ENCODE measurements around the gene NOM1.

DNA sequence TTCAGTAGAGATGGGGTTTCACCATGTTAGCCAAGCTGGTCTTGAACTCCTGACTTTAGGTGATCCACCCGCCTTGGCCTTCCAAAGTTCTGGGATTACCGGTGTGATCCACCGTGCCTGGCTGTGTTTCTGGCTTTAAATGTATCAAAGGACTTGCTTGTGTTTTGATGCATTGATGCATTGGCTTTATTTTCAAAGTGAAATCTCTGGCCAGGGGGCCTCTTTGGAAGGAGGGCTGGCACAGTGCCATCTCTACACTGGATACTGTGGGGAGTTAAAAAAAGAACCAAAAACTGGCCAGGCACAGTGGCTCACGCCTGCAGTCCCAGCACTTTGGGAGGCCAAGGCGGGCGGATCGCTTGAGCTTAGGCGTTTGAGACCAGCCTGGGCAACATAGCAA is 44.9 kb downstream of the NOM1 start:
- TF ChIP-seq TAF1 (IDR thresholded peaks at IDR 0.05; ENCODE audit: borderline replicate concordance, insufficient read depth, low read length) (no peak), POLR2AphosphoS5 (IDR thresholded peaks at IDR 0.05; ENCODE audit: low read depth, low read length) (no peak), SIN3A (IDR thresholded peaks at IDR 0.05; ENCODE audit: borderline replicate concordance, insufficient read depth, low read length) (no peak), FOXP2 (optimal IDR thresholded peaks at IDR 0.05; ENCODE audit: borderline replicate concordance, extremely low read depth, extremely low read length, insufficient read depth) (no peak)
- TF ChIP-seq, protein P1, sequence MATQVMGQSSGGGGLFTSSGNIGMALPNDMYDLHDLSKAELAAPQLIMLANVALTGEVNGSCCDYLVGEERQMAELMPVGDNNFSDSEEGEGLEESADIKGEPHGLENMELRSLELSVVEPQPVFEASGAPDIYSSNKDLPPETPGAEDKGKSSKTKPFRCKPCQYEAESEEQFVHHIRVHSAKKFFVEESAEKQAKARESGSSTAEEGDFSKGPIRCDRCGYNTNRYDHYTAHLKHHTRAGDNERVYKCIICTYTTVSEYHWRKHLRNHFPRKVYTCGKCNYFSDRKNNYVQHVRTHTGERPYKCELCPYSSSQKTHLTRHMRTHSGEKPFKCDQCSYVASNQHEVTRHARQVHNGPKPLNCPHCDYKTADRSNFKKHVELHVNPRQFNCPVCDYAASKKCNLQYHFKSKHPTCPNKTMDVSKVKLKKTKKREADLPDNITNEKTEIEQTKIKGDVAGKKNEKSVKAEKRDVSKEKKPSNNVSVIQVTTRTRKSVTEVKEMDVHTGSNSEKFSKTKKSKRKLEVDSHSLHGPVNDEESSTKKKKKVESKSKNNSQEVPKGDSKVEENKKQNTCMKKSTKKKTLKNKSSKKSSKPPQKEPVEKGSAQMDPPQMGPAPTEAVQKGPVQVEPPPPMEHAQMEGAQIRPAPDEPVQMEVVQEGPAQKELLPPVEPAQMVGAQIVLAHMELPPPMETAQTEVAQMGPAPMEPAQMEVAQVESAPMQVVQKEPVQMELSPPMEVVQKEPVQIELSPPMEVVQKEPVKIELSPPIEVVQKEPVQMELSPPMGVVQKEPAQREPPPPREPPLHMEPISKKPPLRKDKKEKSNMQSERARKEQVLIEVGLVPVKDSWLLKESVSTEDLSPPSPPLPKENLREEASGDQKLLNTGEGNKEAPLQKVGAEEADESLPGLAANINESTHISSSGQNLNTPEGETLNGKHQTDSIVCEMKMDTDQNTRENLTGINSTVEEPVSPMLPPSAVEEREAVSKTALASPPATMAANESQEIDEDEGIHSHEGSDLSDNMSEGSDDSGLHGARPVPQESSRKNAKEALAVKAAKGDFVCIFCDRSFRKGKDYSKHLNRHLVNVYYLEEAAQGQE (IDR thresholded peaks at IDR 0.05; ENCODE audit: insufficient read depth in 1 of 2, low read depth in 2 of 2, low read length in 2 of 2): no peak

Data from PFSK-1 (cell line).